Neural progenitor cell (in vitro differentiated cells): Measurements from ENCODE around the gene ACOX3.

Experiments
- EZH2 ChIP-seq: fragments of 200-600 bp; sonication (generic); IDR thresholded peaks from 2 replicates; pipeline ENCODE4 v1.6.1; 2017; ENCODE audit warnings: antibody characterized with exemption, mild to moderate bottlenecking, moderate library complexity
- EZH2phosphoT487 ChIP-seq: fragments of 200-600 bp; sonication (generic); IDR thresholded peaks from 2 replicates; pipeline ENCODE4 v1.6.1; 2017; ENCODE audit warnings: antibody characterized with exemption
- TF ChIP-seq, protein P1 (sequence below): fragments of 200-600 bp; sonication (generic); IDR thresholded peaks from 2 replicates; pipeline ENCODE4 v1.5.1; 2017; ENCODE audit warnings: antibody characterized with exemption, mild to moderate bottlenecking

DNA sequence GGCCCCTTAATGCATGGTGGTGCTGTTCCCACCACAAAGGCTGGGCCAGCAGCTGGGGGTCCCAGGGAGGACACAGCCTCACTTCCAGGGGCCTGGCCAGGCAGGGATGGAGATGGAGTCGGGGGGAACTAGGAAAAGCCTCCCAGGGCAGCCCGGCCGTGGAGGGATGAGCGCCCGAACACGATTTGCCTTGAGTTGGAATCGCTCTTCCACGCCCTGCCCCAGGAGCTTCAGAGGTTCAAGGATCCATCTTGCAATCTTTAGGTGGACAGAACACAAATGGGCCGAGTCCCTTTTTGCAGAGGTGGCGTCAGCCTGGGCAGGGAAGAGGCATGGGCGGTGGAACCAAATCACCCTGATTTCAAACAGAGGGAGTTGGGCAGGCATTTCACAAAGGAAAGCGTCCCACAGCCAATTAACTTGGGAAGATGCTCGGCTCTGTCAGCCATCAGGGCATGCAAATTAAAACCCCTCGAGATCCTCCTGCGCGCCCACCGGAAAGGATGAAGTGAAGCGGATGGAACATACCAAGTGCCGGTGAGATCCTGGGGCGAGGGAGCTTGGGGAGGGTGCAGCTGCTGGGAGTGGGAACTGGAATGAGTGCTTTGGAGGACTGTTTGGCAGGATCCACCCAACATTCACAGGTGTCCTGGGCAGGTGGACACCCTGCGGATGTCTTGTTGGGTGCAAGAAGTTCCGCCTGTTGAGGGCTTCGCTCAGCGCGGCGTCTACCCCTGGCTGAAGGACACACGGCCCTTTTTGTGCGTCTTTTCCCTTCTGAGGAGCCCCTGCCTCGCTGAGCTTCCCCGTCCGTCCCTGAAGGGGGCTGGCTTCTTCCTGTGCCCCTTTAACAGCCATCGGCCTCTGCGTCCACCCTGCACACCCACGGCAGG lies 95.2 kb downstream of the ACOX3 start:
- TF ChIP-seq, protein P1, sequence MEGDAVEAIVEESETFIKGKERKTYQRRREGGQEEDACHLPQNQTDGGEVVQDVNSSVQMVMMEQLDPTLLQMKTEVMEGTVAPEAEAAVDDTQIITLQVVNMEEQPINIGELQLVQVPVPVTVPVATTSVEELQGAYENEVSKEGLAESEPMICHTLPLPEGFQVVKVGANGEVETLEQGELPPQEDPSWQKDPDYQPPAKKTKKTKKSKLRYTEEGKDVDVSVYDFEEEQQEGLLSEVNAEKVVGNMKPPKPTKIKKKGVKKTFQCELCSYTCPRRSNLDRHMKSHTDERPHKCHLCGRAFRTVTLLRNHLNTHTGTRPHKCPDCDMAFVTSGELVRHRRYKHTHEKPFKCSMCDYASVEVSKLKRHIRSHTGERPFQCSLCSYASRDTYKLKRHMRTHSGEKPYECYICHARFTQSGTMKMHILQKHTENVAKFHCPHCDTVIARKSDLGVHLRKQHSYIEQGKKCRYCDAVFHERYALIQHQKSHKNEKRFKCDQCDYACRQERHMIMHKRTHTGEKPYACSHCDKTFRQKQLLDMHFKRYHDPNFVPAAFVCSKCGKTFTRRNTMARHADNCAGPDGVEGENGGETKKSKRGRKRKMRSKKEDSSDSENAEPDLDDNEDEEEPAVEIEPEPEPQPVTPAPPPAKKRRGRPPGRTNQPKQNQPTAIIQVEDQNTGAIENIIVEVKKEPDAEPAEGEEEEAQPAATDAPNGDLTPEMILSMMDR: no peak
- TF ChIP-seq EZH2phosphoT487 (no peak), EZH2 (no peak)
